T-helper 1 cell (primary cell): ENCODE measurements around the gene GPATCH8.

ENCODE experiments used
- DNase-seq, 5 donors: peaks; one replicate each; pipeline ENCODE4 v3.0.0-alpha.2; 2012 to 2020

GPATCH8 gene

DNA sequence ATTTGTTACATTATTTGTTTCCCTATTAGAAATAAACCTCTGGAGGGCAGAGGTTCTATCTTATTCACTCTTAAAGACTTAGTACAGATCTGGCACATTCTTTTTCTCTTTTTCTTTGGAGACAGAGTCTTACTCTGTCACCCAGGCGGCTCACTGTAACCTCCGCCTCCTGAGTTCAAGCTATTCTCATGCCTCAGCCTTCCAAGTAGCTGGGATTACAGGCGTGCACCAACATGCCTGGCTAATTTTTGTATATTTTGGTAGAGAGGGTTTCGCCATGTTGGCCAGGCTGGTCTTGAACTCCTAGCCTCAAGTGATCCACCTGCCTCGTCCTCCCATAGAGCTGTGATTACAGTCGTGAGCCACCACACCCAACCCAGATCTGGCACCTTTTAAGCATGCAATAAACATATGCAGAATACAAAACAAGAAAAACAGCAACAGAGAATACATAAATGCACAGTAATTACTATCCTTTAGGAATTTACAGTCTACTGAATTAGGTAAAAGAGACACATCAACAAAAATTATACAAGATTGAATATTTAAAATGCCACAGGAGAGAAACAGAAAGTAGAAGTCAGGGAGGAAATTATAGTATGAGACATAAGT, 52.1 kb downstream of the GPATCH8 start:
- DNase-seq: no peak

DNA sequence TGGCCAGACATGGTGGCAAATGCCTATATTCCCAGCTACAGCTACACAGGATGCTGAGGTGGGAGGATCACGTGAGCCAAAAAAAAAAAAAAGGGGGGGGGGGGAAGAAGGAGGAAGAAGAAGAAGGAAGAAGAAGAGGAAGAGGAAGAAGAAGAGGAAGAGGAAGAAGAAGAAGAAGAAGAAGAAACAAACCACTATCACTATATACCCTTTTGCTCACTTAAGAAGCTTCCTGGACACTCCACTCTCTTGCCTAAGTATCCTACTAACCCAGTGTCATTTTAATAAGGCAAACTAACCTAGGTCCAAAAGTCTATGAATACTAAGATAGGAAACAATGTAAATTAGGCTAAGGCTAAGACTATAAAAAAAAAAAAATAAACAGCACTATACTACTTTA, 54.8 kb downstream of the GPATCH8 start:
- DNase-seq: no peak

DNA sequence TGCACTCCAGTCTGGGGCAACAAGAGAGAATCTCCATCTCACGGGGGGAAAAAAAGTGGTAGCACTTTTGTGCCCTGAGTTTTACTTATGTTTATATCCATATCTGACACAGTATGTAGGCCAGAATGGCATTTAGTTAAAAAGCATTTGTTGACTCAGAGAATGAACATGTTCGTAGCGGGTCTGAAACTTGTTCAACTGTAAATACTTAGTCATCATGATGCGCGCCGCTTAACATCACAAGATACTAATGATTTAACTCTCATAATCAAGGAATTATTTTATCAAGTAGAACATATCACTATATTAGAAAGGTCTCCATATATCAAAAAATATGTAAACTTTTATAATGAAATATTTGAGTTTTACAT, 58.5 kb downstream of the GPATCH8 start:
- DNase-seq: no peak

DNA sequence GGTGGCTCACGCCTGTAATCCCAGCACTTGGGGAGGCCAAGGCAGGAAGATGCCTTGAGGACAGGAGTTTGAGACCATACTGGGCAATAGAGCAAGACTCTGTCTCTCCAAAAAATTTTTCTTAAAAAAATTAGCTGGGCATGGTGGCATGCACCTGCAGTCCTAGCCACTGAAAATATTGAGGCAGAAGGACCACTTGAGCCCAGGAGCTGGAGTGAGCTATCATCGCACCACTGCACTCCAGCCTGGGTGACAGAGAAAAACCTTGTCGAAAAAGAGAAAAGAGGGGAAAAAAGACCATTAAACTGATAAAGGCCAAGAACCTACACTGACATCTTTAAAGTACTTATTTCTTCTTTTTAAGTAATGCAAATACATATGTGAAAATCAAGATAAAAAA, 60.4 kb downstream of the GPATCH8 start:
- DNase-seq: no peak

DNA sequence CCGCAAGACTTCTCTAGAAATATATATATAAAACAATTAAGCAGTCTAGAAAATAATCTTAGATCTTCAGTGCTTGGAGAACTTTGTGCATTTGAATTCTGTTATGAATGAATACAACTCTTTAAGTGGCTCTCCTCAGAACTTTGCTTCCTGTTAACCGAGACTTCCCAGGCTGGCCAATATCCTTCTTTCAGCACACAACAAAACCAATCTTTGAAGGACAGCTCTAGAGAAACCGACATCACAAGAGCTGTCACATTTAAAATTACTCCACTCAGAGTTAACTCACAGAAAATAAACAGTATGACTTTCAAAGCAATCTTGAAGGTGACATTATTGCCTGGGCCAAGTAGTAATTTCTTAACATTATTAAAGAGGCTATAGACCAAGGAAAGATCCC, 64.0 kb downstream of the GPATCH8 start:
- DNase-seq: no peak

DNA sequence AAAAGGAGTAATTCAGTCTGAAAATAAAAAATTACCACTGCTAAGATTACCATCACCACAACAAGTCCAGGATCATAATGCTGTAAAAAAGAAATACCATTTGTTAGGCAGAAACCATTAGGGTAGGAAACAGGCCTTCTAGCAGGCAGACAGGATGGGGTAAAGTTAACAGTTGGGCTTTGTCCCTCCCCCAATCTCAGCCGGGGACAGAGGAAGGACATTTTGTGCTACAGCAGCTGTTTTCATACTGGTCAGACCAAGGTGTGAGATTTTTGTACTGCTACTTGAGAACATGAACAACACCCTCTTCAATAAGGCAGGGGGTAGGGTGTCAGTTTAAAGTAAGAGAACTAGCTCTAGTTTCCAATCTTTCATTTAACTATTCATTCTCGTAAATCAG, 64.6 kb downstream of the GPATCH8 start:
- DNase-seq: peak in 1 of 5 donors; percentile 41

DNA sequence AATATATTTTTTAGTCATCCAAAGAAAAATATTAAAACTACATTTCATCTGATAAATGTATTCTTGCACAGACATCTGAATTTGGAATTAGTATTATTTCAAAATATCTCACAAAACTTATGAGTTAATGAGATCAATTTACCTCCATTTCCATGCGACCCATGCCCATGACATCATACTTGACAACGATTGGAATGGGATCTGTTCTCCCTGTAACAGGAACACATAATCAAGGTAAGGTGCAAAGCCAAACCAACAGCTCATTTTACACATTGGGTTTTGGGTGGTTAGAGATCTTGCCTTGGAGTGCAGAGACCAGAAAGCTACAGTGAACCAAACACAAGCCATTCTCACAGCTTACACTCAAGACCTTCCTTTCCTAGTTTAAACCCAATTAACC, 66.9 kb downstream of the GPATCH8 start:
- DNase-seq: no peak

DNA sequence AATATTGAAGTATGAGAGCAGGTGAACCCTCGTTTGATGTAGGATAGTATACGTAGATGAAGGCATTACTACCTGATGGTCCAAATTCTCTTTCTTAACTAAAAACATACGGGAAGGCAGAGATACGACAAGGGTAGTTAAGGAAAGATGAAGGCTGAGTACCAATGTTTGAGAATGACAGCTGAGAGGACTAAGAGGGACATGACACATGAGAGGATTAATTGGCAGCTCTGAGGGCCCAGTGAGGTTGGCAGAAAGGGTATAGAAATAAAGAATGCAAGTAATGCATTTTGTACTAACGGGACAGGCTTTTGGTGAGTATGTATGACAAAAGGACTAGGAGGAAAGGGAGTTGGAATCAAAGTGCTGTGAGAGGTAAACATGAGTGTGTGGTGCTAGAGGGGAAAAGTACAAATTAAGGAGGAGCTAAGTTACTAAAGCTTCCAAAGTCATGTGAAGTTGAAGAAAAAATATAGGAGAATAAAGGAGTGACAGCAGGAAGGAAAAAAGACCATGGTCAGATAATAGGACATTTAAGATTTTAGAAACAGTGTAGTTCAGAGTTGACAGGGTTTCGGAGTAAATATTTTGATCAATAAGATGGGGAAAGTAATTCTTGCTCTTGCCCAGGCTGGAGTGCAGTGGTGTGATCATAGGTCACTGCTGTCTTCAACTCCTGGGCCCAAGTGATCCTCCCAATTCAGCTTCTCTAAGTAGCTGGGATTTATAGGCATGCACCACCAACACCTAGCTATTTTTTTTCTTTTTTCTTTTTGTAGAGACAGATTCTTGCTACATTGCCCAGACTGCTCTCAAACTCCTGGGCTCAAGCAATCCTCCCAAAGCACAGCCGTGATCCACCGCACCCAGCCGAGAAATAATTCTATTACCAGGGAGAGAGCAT, 70.7 kb downstream of the GPATCH8 start:
- no peak for DNase-seq

DNA sequence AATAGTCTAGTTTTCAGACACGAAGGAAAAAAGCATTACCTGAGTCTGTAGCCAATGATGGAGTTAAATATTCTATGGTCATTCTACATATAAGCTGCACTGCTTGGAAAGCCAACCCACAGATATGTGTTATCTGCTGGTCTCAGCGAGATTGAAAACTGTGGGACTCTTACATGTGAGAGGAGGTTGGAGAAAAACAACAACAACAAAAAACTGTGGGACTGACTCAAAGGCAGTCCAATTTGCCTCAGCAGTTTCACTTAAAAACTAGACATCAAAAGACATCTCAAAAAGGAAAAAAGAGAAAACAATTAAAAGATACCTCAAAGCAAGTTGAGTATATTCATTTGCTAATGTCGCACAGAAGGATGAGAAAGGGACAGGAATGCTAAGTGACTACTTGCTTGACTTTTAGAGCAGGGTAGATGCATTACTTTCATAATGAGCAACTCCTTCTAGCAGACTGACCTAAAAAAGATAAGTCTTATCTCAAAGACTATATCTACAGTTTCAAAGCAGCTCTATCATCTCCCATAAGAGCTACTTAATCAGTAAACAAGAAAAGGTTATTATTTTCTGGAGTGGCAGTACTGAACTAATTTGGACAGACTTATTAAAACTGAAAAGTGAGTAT, 78.3 kb downstream of the GPATCH8 start:
- peak in 1 of 5 donors; percentile 13 for DNase-seq

DNA sequence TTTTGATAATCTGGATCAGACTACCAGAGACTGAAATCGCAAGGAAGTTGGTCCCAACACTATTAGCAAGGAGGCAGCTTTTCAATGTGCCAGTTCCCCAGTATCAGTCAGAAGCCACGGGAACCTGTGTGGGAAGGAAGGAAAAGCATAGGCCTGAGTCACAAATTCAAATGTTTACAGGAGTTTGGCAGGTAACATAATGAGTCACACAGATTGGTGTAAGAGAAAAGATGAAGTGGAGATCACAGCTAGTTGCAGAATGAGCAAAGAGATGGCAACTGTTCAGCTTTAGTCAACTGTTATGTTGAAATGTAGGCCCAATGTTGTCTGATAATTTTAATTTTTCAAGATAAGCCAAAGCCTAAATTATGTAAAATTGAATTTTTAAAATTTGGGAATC, 85.7 kb downstream of the GPATCH8 start:
- DNase-seq: peak in 1 of 5 donors; percentile 34

DNA sequence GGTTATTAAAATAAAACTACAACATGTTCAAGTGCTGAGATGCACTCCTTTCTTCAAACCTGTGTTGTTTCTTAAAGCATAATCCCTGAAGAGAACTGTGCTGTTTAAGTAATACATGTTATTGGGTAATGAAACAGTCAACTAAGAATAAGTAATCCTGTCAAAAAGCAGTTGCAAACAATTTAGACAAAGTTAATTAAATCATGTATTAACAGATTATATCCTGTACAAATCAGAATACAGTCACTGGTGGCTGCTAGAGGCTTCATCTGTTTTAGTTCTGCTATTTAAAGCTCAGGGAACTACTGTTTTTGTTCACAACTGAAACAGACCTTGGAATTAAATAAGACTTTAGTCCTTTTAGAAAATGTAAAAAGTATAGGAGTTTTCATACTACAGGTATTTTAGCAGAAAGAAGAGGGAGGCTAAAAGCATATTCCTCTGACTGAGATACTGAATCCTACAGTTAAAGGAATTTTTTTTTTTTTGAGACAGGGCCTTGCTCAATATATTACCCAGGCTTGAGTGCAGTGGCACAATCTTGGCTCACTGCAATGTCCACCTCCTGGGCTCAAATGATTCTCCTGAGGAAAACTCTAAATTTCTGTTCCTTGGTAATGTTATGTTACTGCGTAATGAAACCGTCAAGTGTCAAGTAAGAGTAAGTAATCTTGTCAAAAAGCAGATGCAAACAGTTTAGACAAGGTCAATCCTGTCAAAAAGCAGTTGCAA, 86.5 kb downstream of the GPATCH8 start:
- no peak for DNase-seq

DNA sequence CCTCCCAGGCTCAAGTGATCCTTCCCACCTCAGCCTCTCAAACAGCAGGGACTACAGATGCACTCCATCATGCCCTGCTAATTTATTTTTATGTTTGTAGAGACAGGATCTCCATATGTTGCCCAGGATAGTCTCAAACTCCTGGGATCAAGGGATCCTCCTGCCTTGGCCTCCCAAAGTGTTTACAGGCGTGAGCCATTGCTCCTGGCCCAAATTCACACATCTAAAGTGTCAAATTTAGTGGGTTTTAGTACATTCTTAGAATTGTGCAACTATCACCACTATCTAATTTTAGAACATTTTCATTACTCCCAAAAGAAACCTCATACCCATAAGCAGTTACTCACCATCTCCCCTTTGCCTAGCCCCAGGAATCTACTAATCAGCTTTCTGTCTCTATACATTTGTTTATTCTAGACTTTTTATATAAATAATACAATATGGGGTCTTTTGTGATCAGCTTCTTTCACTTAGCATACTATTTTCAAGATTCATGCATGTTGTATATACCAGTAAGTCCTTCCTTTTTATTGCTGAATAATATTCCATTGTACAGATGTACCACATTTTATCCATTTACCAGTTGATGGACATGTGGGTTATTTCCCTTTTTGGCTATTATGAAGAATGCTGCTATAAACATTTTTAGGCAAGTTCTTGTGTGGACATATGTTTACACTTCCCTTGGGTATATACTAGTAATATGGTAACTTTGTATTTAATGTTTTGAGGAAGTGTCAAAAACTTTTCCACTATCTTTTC, 88.6 kb downstream of the GPATCH8 start:
- DNase-seq: no peak

DNA sequence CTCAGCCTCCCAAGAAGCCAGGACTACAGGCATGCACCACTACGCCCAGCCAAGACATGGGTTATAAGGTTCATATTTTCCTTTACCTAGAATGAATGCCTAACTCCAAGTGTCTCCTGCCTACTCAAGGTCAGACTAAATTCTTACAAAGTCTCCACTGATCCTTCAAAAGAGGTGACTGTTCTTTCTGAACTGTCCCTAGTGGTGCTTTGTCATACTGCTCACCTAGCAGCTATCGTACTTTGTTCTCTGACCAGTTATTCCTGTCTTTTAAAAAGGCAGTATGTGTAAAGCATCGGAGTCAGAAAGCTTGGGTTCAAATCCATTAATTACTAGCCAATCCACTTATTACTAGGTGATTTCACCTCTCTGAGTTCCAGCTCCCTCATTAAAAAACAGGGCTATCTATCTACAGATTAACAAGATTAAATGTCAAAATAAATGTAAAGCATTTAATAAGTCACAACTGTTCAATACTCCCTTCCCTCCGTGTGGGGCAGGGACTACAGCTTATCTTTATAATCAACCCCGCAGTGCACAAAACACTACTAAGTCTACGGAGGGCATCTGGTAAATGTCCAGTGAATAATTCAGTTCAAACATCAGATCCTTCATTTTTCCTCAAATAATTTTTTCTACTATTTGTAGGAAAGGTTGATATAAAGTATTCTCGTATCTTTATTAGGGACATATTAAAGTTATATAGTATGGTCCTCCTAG, 93.7 kb downstream of the GPATCH8 start:
- no peak for DNase-seq

DNA sequence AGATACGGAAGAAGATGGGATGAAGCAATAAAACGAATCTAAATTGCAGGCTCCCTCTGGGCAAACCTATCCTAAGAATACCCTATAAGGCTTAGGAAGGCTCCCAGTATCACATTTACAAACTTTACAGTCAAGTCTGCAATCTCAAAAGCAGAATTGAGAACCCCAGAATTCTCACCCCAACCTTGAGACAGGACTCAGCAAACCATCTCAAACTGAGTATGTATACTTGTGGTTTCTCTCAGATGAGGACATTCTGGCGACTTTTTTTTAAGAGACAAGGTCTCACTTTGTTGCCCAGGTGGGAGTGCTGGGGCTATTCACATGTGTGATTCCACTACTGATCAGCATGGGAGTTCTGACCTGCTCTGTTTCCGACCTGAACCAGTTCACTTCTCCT, 94.4 kb downstream of the GPATCH8 start:
- DNase-seq: no peak

DNA sequence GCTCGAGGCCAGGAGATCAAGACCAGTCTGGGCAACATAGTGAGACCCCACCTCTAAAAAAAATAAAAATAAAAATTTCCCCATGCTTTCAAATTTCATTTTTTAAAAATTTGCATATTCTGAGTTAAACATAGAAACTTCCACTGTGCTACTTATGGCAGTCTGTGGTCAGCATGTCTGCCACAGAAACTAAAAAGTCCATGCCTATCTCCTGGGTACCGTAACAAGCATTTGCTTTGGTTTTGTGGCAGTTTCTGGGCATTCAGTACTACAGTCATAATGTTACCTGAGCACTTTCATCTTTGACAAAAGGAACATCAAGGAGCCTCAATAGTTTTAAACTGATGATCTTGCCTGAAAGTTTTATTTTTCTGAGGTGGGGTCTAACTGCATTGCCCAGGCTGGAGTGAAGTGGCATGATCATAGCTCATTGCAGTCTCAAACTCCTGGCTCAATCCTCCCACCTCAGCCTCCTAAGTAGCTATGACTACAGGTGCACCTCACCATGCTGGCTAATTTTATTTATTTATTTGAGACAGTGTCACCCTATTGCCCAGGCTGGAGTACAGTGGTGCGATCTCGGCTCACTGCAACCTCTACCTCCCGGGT, 100.5 kb downstream of the GPATCH8 start:
- DNase-seq: peak in 1 of 5 donors; percentile 47

DNA sequence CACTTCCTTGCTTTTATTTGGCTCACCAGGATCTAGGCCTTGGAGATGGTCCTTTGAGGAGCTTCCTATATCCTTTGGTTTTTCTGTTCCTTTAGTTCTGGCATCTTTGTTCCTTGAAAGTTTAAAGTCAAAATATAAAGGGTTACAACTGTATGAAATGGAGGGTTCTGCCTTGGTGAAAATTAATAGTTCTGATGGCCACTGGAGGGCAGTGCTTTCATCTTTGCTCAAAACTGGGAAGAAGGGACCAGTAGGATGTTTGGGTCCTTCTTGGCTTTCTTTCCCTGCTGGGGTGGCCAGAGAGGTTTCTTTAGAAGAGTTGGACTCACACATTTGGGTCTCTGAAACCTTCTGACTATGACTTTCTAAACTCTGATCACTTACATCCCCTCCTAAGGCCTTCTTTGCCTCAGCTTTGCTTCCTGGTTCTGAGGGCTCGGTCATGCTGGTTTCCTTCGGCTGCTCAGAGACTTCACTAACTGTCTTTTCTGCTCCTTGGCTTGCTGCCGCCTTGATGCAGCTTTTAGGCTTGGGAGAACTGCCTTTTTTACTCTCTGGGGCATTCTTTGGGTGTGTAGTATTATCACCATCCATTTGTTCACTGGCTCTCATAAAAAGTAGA, 102.9 kb downstream of the GPATCH8 start:
- DNase-seq: no peak

DNA sequence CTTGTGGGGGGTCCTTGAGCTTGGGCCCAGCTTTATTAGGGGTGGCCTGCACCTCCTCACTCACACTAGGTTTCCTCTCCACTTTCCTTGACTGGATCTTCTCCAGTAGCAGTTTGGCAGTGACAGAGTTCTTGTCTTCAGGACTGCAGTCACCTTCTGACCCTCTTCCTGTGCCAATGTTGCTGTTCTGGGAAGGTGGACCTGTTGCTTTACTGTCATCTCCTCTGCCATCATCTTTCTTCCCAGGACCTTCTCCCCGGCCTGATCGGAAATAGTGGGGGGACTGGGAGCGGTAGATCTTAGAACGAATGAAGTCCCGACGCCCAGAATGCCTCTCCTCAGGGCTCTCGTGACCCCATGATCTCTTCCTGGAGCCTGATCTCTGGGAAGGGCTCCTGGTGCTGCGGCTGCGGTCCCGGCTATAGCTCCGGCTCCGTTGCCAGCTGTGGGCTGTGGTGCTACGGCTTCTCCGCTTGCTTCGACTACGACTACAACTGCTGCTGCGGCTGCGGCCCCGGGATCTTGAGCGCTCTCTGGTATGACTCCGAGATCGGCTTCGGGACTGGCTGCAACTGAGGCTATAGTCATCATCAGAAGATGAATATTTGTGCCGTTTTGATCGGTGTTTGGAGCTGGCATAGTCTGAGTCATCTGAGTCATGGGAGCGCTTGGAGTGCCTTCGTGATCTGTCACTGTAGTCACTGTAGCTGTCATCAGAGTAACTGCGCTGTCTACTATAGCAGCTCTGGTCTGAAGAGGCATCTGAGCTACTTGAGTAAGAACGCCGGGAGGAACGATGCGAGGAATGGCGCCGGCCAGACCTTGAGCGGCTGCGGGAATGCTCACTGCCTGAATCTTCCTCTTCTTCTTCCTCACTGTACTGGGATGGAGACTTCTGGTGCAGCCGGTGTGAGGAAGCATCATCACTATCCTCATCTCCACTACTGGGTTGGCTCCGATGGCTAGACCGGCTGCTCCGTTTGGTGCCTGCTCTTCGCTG, 104.2 kb downstream of the GPATCH8 start:
- no peak for DNase-seq

DNA sequence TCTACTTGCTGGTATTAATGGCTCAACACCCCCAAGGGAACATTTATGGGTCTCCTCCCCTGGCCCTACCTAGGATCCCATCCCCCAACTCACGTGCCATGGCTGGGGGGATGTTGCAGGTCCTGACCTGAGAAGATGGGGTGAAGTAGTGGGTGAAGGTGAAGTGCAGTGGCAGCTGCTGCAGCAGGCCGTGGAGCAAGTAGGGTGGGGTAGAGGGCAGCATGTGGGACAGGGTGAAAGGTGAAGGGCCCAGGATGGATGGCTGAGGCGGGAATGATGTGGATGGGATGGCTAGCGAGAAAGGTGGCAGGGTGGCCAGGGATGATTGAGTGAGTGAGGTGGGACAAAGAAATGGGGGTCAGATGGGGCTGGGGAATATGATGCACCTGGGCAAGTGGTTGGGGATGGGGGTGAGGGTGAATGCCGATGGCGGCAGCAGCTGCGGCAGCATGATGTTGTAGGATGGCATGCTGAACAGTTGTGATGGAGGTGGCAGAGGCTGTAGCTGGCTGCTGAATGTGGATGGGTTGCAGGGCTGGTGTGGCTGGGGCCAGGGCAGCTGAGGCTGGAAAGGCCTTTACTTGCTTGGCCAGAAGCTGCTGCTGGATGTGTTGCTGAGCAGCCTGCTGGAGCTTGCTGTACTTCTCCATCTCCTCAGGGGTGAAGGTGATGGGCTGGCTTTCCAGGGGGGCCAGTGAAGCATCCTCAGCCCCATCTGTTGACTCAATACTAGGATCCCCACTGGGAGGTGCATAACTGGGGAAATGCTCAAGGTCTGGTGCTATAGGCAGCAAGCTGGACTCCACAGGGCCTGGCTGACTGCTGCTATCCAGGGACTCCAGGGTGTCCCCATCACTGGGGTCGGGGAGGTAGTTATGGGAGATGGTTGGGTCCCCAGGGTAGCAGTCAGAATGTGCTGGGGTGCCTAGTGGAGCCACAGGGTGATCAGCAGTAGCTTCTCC, 105.4 kb downstream of the GPATCH8 start:
- DNase-seq: no peak
